Measurements from ENCODE around the gene UPK3A. TPM values are rescaled to one million over a fixed set of nuclear protein-coding genes. Genes with fewer than 3 reads are reported as not detected.
A peak's percentile ranks its signal among the peaks of the same experiment; 100 is the strongest.

Gene UPK3A
- total and polyA plus RNA-seq, 2 experiments from 2014 or later, result 0.21 TPM; not detected in 1

DNA sequence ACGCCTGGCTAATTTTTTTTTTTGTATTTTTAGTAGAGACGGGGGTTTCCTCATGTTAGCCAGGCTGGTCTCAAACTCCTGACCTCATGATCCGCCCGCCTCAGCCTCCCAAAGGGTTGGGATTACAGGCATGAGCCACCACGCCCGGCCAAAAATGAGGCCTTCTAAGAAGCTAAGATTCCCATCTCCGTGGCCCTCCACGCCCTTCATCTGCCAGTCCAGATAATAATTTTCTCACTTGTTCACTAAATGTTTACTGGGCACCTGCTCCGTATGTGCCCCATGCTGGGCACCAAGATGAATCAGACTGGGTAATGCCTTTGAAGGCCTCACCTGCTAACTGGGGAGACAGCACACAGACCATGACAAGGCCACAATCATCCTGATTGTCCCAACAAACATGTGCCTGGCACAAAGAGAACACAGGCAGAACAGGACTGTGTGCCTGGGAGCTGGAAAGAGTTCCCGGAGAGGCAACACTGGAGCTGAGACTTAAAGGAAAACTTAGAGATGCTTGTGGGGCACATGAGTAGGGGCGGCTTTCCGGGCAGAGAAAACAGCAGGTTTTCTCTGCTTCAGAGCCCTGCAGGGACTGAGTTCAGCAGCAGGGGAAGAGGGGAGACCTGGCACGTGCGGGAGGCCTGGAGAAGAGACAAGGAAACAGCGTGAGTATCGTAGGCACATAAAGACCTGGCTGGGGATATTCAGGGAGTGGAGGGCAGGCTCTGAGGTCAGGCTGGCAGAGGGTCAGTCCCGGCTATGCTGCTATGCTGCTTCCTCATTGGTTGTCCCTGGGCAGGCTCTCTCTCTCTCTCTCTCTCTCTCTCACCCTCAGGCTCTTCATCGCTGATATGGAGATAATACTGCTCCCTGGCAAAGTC is 46.4 kb upstream of the UPK3A start:
- Histone ChIP-seq H3K27ac (no peak overlapping the region), H3K27me3 (peaks cover 15% of the 10 kb centered on the region), H3K36me3 (no peaks in the 10 kb centered on the region), H3K4me3 (no peak overlapping the region), H3K4me1 (ENCODE audit: low read depth) (peaks cover 5% of the 10 kb centered on the region), H3K9me3 (ENCODE audit: low read depth) (no peaks in the 10 kb centered on the region)
- no peak for DNase-seq (ENCODE audit: low read depth in 1 of 2, low spot score in 1 of 2)
- TF ChIP-seq, protein P1, sequence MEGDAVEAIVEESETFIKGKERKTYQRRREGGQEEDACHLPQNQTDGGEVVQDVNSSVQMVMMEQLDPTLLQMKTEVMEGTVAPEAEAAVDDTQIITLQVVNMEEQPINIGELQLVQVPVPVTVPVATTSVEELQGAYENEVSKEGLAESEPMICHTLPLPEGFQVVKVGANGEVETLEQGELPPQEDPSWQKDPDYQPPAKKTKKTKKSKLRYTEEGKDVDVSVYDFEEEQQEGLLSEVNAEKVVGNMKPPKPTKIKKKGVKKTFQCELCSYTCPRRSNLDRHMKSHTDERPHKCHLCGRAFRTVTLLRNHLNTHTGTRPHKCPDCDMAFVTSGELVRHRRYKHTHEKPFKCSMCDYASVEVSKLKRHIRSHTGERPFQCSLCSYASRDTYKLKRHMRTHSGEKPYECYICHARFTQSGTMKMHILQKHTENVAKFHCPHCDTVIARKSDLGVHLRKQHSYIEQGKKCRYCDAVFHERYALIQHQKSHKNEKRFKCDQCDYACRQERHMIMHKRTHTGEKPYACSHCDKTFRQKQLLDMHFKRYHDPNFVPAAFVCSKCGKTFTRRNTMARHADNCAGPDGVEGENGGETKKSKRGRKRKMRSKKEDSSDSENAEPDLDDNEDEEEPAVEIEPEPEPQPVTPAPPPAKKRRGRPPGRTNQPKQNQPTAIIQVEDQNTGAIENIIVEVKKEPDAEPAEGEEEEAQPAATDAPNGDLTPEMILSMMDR (IDR thresholded peaks at IDR 0.05; ENCODE audit: low read depth, low read length), result no peak

DNA sequence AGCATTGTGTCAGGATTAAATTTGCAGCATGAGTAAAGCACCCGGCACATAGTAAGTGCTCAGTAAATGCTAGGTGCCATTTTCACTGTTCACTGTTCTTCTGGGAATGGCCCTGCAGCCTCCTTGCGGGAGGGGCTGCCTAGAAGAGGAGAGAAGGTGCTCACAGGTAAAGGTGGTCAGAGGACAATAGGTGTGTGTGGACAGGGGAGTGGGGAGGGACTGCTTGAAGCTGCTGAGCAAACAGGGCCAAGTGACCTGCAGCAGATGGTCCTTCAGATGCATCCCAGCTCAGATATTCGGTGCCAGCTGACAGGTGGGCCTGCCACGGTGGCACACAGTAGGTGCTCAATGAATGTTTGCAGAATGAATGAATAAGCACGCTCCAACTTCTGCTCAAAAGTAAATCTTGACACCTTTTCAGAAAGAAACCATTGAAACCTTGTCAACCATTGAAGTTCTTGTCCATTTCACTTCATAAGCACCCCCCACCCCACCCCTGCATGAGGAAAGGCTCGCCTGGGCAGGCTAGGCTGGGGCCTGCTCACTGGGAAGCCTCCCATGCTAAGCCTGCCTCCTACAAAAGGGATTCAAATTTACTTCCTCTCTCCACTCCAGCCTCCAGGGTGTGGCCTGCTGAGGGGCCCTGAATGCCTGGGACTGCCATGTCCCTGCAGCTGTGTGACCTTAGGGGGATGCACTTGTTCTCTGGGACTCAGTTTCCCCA is 45.6 kb upstream of the UPK3A start:
- DNase-seq (ENCODE audit: low read depth in 1 of 2, low spot score in 1 of 2), result no peak
- H3K27me3 ChIP-seq, result peaks cover 15% of the 10 kb centered on the region
- TF ChIP-seq, protein P1 (IDR thresholded peaks at IDR 0.05; ENCODE audit: low read depth, low read length), result no peak
- H3K4me3 ChIP-seq, result no peak overlapping the region
- H3K36me3 ChIP-seq, result no peaks in the 10 kb centered on the region
- H3K4me1 ChIP-seq (ENCODE audit: low read depth), result peaks cover 5% of the 10 kb centered on the region
- H3K9me3 ChIP-seq (ENCODE audit: low read depth), result no peaks in the 10 kb centered on the region
- H3K27ac ChIP-seq, result no peak overlapping the region

DNA sequence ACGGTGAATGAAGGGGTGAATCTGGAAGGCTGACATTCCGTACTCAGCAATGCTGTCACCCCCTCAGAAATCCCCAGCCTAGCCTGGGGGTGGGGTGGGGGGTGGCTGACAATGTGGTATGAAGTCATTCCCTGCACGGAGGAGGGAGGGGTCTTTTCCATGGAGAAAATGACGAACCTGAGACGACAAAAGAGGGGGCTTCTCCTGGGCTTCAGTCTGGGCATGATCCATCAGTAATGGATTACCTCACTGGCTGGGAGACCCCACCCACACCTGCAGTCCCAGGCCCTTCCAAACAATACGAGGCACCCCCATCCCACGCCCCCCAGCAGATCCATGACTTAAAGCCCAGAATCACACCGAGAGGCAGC is 45.1 kb upstream of the UPK3A start:
- TF ChIP-seq, protein P1 (IDR thresholded peaks at IDR 0.05; ENCODE audit: low read depth, low read length), result no peak
- Histone ChIP-seq H3K27ac (no peak overlapping the region), H3K27me3 (peaks cover 15% of the 10 kb centered on the region), H3K4me3 (peak overlapping the region; percentile 40), H3K4me1 (ENCODE audit: low read depth) (peaks cover 5% of the 10 kb centered on the region), H3K36me3 (no peaks in the 10 kb centered on the region), H3K9me3 (ENCODE audit: low read depth) (no peaks in the 10 kb centered on the region)
- DNase-seq (ENCODE audit: low read depth in 1 of 2, low spot score in 1 of 2), result no peak

DNA sequence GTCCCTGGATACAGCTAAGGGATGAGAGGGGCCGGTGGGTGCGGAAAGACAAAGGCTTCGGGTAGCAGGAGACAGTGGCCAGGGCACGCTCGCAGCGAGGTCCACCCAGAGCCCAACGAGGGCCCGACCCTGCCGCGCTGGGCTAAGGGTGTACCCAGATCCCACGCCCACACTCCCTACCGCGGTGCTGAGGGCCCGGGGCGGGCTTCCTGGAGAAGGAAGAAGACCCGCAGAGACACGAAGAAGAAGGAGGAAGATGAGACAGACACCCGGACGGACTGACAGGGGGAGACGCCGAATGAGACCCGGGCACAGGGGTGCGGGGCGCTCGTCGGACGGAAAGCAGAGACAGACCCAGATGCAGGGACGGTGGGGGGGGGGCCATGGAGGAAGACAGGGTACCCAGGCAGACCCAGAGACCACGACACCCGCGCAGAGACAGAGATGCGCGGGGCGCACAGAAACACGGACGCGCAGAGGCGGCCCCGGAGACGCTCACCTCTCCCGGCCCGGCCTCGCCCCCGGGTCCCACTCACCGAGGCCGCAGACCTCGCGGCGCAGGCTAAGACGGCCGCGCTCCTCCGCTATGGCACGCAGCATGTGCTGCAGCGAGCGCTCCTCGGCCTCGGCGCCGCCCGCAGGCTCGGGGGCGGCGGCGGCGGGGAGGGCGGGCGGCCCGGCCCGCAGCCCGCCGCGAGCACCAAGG is 44.5 kb upstream of the UPK3A start:
- Histone ChIP-seq H3K9me3 (ENCODE audit: low read depth) (no peaks in the 10 kb centered on the region), H3K4me3 (peak overlapping the region; percentile 40), H3K27me3 (peaks cover 15% of the 10 kb centered on the region), H3K4me1 (ENCODE audit: low read depth) (peaks cover 5% of the 10 kb centered on the region), H3K27ac (no peak overlapping the region), H3K36me3 (no peaks in the 10 kb centered on the region)
- TF ChIP-seq, protein P1 (IDR thresholded peaks at IDR 0.05; ENCODE audit: low read depth, low read length), result no peak
- peak in 1 of 2 donors; percentile 41 for DNase-seq (ENCODE audit: low read depth in 1 of 2, low spot score in 1 of 2)

DNA sequence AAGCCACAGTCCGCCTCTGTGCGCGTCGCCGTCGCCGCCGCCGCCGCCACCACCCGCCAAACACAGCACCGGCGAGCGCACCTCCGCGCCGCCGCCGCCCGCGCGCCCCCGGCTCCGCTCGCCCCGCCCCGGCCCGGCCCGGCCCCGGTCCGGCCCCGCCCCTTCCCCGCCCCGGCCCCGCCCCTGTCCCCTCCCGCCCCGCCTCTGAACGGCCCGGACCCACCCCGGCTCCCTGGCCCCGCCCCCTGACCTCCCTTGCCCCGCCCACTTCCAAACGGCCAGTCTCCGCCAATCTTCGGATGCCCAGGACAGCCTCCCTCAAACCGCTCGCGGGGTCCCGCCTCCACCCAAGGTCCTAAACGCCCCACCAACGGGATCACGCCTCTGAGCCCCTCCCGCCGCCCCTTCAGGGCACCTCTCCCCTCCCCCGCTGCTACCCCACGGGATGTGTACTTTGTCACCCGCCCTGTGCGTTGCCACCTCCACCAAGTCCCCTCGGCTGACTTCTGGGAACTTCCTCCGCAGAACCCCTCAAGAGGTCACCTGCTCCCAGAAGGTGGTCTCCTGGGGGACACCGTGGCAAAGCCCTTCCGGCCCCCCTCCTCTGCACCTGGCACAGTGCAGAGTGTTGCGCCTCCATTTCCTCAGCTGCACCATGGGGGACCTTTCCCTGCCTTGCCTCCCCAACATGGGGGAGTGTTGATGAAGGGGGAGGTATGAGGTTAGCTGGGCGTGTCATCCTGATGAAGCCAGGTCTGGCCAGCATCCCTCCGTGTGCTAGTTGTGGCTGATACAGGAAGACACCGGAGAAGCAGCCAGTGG is 43.7 kb upstream of the UPK3A start, which contains the start of gene KIAA0930:
TSS of gene KIAA0930 (minus strand) at position 85 of the 822 bp plus-strand sequence. CDS start 191 bp downstream, outside the sequence.
- H3K4me1 ChIP-seq (ENCODE audit: low read depth), result peaks cover 5% of the 10 kb centered on the region
- DNase-seq (ENCODE audit: low read depth in 1 of 2, low spot score in 1 of 2), result peak; percentile 79 to 85
- TF ChIP-seq, protein P1 (IDR thresholded peaks at IDR 0.05; ENCODE audit: low read depth, low read length), result no peak
- H3K9me3 ChIP-seq (ENCODE audit: low read depth), result no peaks in the 10 kb centered on the region
- H3K27ac ChIP-seq, result no peak within 1 kb of the TSS
- H3K36me3 ChIP-seq, result no peaks in the 10 kb centered on the region
- peak within 1 kb of the TSS; percentile 40 for H3K4me3 ChIP-seq
- H3K27me3 ChIP-seq, result peaks cover 15% of the 10 kb centered on the region

Measured in cardiac muscle cell (in vitro differentiated cells and primary cell).